Kidney epithelial cell (primary cell): Measurements from ENCODE around the gene ZC3H8. TPM values are rescaled to one million over a fixed set of nuclear protein-coding genes. Genes with fewer than 3 reads are reported as not detected.

Source experiments
- DNase-seq: peaks from one replicate; pipeline ENCODE4 v3.0.0-alpha.2; 2010; ENCODE audit warnings: low read depth
- H3K27me3 ChIP-seq: 2 replicates; pipeline ENCODE4 v1.6.0; 2011; ENCODE audit warnings: low read length; ENCODE audit not compliant: control insufficient read depth, insufficient read depth
- H3K36me3 ChIP-seq: 2 replicates; pipeline ENCODE4 v1.5.1; 2011; ENCODE audit warnings: low read length; ENCODE audit not compliant: control insufficient read depth, insufficient read depth
- H3K4me3 ChIP-seq: 2 replicates; pipeline ENCODE4 v1.5.1; 2011; ENCODE audit warnings: low read depth, mild to moderate bottlenecking, control low read depth, low read length
- total RNA-seq: library from RNA; depleted of rRNA; stranded (reverse); fragments of >200 nt; gene quantifications from 2 replicates; pipeline ENCODE4 v1.2.3, GENCODE V29; 2015
- TF ChIP-seq, protein P1 (sequence below): IDR thresholded peaks from 2 replicates; pipeline ENCODE4 v1.5.1; 2011; ENCODE audit warnings: mild to moderate bottlenecking, moderate library complexity, low read length, control low read depth, inconsistent platforms; ENCODE audit not compliant: insufficient read depth, poor library complexity, severe bottlenecking

Gene ZC3H8
- total RNA-seq, 1 donor from 2014 or later: 47.5 TPM

DNA sequence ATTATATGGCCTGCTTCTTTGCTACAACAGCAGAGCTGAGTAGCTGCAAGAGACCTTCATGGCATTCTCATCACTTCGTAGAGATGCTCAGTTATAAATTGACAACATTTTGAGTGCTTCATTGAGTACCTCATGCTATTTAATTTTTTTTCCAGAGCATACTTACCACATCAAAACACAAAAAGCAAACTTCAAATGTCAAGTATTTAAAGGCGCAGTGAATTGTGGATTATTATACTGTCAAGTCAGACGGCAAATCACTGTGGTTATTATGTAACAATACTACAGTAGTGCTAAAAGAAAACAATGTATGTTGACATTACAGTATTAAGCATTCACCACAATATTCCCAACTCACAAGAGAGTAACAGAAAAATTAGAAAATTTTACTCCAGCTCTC lies 12.5 kb downstream of the ZC3H8 start:
- Histone ChIP-seq H3K4me3 (no peak overlapping the region), H3K36me3 (no peaks in the 10 kb centered on the region), H3K27me3 (no peaks in the 10 kb centered on the region)
- TF ChIP-seq, protein P1, sequence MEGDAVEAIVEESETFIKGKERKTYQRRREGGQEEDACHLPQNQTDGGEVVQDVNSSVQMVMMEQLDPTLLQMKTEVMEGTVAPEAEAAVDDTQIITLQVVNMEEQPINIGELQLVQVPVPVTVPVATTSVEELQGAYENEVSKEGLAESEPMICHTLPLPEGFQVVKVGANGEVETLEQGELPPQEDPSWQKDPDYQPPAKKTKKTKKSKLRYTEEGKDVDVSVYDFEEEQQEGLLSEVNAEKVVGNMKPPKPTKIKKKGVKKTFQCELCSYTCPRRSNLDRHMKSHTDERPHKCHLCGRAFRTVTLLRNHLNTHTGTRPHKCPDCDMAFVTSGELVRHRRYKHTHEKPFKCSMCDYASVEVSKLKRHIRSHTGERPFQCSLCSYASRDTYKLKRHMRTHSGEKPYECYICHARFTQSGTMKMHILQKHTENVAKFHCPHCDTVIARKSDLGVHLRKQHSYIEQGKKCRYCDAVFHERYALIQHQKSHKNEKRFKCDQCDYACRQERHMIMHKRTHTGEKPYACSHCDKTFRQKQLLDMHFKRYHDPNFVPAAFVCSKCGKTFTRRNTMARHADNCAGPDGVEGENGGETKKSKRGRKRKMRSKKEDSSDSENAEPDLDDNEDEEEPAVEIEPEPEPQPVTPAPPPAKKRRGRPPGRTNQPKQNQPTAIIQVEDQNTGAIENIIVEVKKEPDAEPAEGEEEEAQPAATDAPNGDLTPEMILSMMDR: no peak
- DNase-seq: no peak

DNA sequence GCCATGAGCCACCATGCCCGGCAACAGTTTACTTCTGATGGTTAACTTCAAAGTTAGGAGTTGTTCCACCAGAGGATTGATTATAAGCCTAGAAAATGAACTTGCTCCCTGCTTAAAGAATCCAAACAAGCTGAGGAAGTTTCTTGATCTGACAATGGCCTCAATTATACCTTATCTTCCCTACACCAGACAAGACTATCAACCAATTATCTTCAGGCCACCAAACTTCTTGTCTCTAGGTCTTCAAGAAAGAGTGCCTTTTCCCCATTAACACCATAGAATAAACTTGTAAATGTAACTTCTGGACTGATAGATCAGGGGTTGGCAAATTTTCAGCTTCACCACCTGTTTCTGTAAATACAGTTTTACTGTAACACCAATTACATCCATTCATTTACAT lies 15.0 kb downstream of the ZC3H8 start:
- Histone ChIP-seq H3K36me3 (no peaks in the 10 kb centered on the region), H3K4me3 (no peak overlapping the region), H3K27me3 (no peaks in the 10 kb centered on the region)
- no peak for DNase-seq
- TF ChIP-seq, protein P1: no peak

DNA sequence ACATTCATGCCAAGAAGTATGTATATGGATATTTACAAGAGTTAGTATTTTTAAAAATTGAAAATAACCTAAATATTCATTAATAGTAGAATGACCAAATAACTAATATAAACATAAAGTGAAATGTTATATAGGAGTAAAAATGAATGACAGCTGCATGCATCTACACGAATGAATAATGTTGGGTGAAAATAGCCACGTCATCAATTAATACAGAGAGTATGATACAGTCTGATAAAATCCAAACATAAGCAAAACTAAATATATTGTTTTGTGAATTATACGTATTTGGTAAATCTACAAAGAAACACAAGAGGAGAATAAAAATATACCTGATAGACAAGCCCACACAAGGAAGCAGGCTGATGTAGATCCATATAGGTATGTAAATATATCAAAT lies 24.5 kb downstream of the ZC3H8 start:
- DNase-seq: no peak

DNA sequence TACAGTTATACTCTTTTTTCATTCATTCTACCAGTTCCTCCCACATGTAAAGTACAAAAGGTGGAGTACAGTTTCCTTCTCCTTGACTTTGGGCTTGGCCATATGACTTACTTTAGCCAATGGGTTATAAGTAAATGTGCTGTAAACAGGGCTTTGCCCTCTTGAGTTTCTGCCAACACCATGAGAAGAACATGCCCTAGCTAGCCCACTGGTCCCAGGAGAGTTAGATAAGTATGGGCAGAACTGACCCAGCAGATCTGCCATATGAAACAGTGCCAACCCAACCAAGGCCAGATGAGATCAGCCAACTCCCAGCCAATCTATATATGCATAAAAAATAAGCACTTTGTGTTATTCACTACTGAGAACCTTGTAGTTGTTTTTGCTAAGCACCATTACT lies 25.5 kb downstream of the ZC3H8 start:
- Histone ChIP-seq H3K36me3 (no peaks in the 10 kb centered on the region), H3K27me3 (no peaks in the 10 kb centered on the region), H3K4me3 (no peak overlapping the region)
- TF ChIP-seq, protein P1: no peak
- no peak for DNase-seq

More for the DNA sequence above, 24.5 kb downstream of the ZC3H8 start:
- Histone ChIP-seq H3K36me3 (no peaks in the 10 kb centered on the region), H3K4me3 (no peak overlapping the region), H3K27me3 (no peaks in the 10 kb centered on the region)
- TF ChIP-seq, protein P1: no peak

DNA sequence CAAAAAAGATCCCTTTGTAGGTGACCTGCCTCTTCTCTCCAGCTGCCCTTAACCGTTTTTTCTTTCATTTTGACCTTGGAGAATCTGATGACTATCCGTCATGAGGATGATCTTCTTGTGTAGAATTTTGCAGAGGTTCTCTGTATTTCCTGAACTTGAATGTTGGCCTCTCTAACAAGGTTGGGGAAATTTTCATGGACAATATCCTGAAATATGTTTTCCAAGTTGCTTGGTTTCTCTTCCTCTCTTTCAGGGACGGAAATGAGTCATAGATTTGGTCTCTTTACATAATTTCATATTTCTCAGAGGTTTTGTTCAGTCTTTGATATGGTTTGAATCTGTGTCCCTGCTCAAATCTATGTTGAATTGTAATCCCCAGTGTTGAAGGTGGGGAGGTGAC lies 34.0 kb downstream of the ZC3H8 start:
- Histone ChIP-seq H3K36me3 (no peaks in the 10 kb centered on the region), H3K4me3 (no peak overlapping the region), H3K27me3 (no peaks in the 10 kb centered on the region)
- TF ChIP-seq, protein P1: no peak
- no peak for DNase-seq

DNA sequence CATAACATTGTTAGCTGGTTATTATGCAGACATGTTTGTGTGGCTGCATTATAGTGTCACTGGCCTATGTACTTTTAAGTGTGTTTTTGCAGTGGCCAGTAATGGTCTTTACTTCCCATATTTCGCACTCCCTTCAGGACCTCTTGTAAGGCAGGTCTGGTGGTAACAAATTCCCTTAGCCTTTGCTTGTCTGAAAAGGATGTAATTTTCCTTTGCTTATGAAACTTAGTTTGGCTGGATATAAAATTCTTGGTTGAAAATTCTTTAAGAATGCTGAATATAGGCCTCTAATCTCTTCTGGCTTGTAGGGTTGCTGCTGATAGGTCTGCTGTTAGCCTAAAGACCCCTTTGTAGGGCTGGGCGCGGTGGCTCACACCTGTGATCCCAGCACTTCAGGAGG lies 34.7 kb downstream of the ZC3H8 start:
- TF ChIP-seq, protein P1: no peak
- no peak for DNase-seq
- Histone ChIP-seq H3K4me3 (no peak overlapping the region), H3K27me3 (no peaks in the 10 kb centered on the region), H3K36me3 (no peaks in the 10 kb centered on the region)
